OCI-LY7 (cell line): ENCODE data around the gene FAM111B. TPM values are rescaled to one million over a fixed set of nuclear protein-coding genes. Genes with fewer than 3 reads are reported as not detected.
"Not testable (repeated sequence)": the region's sequence is repeated elsewhere in the genome, so short reads cannot be mapped to it uniquely, and the experiment has no call there.

Experiments used
- BruUV-seq: library from RNA; stranded (reverse); fragments of 400-500 nt; replicated peaks from 2 replicates; lab custom pipeline; 2021; lab: Mats Ljungman, UMichigan
- CTCF ChIA-PET: fragments of 300-600 bp; sonication (Branson Sonifier 250); formaldehyde crosslinking; loops from one replicate; lab custom pipeline; 2022; ENCODE audit warnings: antibody characterized with exemption; ENCODE audit not compliant: unreplicated experiment; lab: Charles Lee
- POLR2A ChIA-PET: fragments of 300-600 bp; sonication (Branson Sonifier 250); formaldehyde crosslinking; loops from one replicate; lab custom pipeline; 2022; ENCODE audit warnings: antibody characterized with exemption; lab: Charles Lee
- DNase-seq: peaks from one replicate; pipeline ENCODE4 v3.0.0-alpha.2; 2015; ENCODE audit warnings: low spot score
- H2AFZ ChIP-seq: fragments of 200-600 bp; sonication (generic), shearing (Covaris generic); 2 replicates; pipeline ENCODE4 v1.6.1; 2014; ENCODE audit warnings: mild to moderate bottlenecking, antibody characterized with exemption, low read length, moderate library complexity
- H3K27ac ChIP-seq: fragments of 200-600 bp; sonication (generic); 2 replicates; pipeline ENCODE4 v1.5.1; 2014; ENCODE audit warnings: mixed run types, low read depth, mild to moderate bottlenecking, moderate library complexity, low read length, inconsistent platforms; ENCODE audit not compliant: poor library complexity, severe bottlenecking
- H3K36me3 ChIP-seq: fragments of 200-600 bp; sonication (generic); 2 replicates; pipeline ENCODE4 v1.6.1; 2014; ENCODE audit warnings: mild to moderate bottlenecking, antibody characterized with exemption, low read length, moderate library complexity, mixed read lengths; ENCODE audit not compliant: insufficient read depth
- H3K4me1 ChIP-seq: fragments of 200-600 bp; sonication (generic); 2 replicates; pipeline ENCODE4 v1.5.1; 2014; ENCODE audit warnings: mild to moderate bottlenecking, low read length; ENCODE audit not compliant: insufficient read depth, poor library complexity, severe bottlenecking
- H3K4me2 ChIP-seq: fragments of 200-600 bp; sonication (generic); 2 replicates; pipeline ENCODE4 v1.6.1; 2014; ENCODE audit warnings: mild to moderate bottlenecking, low read length
- H3K4me3 ChIP-seq: fragments of 200-600 bp; sonication (generic); 2 replicates; pipeline ENCODE4 v1.5.1; 2014; ENCODE audit warnings: mild to moderate bottlenecking, low read depth, low read length; ENCODE audit not compliant: poor library complexity, severe bottlenecking
- H3K79me2 ChIP-seq: fragments of 200-600 bp; sonication (generic); 2 replicates; pipeline ENCODE4 v1.6.1; 2016; ENCODE audit warnings: low read depth, mild to moderate bottlenecking, low read length, moderate library complexity, mixed read lengths; ENCODE audit not compliant: insufficient read depth
- H3K9me2 ChIP-seq: fragments of 200-600 bp; sonication (generic); 2 replicates; pipeline ENCODE4 v1.6.1; 2016; ENCODE audit warnings: mild to moderate bottlenecking, low read length, mixed read lengths; ENCODE audit not compliant: insufficient read depth
- H3K9me3 ChIP-seq: fragments of 200-600 bp; sonication (generic); 2 replicates; pipeline ENCODE4 v1.6.1; 2014; ENCODE audit warnings: mild to moderate bottlenecking, mixed run types, low read length, mixed read lengths
- H4K20me1 ChIP-seq: fragments of 200-600 bp; sonication (generic); 2 replicates; pipeline ENCODE4 v1.6.1; 2014; ENCODE audit warnings: mild to moderate bottlenecking, antibody characterized with exemption, low read length, moderate library complexity, mixed read lengths; ENCODE audit not compliant: insufficient read depth
- EZH2phosphoT487 ChIP-seq: fragments of 200-600 bp; sonication (generic); IDR thresholded peaks from 2 replicates; pipeline ENCODE4 v1.6.1; 2018; ENCODE audit warnings: low read depth, borderline replicate concordance, mild to moderate bottlenecking, mixed run types, antibody characterized with exemption, low read length, moderate library complexity, mixed read lengths
- intact Hi-C: fragments of 100-400 bp; cut with micrococcal nuclease; formaldehyde crosslinking; loops from one replicate; pipeline ENCODE4 v1.10.0; 2022; ENCODE audit not compliant: unreplicated experiment
- total RNA-seq, 2 experiments: library from RNA; depleted of rRNA in 1 of 2; stranded (reverse); fragments of >200 nt in 1 of 2; shearing (Covaris generic) in 1 of 2; gene quantifications; 2 replicates each; pipeline ENCODE4 v1.2.3, GENCODE V29; 2014 to 2022
- TF ChIP-seq, protein P1 (sequence below): fragments of 200-600 bp; sonication (generic); conservative IDR thresholded peaks from 2 replicates; pipeline ENCODE4 v1.5.1; 2014; ENCODE audit warnings: mild to moderate bottlenecking, antibody characterized with exemption, low read length, moderate library complexity, mixed read lengths

Gene FAM111B
- total RNA-seq, 2 experiments from 2014 or later: 37.6 to 38.1 TPM

DNA sequence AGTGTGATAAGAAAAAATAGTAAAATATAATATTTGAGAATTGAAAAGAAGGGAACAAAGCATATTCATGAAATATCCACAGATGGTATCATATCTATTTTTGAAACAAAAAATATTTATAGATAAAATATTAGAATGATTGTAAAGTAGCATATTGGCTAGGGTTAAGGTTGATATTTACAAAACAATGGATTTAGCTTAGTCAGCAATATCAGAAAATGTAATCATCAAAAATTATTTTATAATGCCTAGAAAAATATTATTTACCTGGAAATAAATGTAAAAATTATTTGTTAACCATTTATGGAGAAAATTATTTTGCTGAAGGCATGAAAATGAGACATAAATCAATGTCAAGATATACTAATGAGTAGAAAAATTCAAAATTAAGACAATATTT lies 12.8 kb downstream of the FAM111B start:
- no peaks in the 10 kb centered on the region for H4K20me1 ChIP-seq
- no peak overlapping the region for H3K4me3 ChIP-seq
- TF ChIP-seq EZH2phosphoT487: no peak
- TF ChIP-seq, protein P1, sequence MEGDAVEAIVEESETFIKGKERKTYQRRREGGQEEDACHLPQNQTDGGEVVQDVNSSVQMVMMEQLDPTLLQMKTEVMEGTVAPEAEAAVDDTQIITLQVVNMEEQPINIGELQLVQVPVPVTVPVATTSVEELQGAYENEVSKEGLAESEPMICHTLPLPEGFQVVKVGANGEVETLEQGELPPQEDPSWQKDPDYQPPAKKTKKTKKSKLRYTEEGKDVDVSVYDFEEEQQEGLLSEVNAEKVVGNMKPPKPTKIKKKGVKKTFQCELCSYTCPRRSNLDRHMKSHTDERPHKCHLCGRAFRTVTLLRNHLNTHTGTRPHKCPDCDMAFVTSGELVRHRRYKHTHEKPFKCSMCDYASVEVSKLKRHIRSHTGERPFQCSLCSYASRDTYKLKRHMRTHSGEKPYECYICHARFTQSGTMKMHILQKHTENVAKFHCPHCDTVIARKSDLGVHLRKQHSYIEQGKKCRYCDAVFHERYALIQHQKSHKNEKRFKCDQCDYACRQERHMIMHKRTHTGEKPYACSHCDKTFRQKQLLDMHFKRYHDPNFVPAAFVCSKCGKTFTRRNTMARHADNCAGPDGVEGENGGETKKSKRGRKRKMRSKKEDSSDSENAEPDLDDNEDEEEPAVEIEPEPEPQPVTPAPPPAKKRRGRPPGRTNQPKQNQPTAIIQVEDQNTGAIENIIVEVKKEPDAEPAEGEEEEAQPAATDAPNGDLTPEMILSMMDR: no peak
- H3K79me2 ChIP-seq: peaks cover 16% of the 10 kb centered on the region; the same call in 1 of the 2 replicates
- H3K4me2 ChIP-seq: no peak overlapping the region
- no peaks in the 10 kb centered on the region for H3K4me1 ChIP-seq
- ChIA-PET CTCF (no interaction called here), POLR2A (interaction anchor here (2.3 kb wide), 1 partner anchor 10 kb away, joined by 12 read pairs; no protein-coding TSS in a partner anchor)
- BruUV-seq: no TSS peak
- peaks cover 95% of the 10 kb centered on the region for H3K36me3 ChIP-seq
- intact Hi-C loops: no loop called here
- no peak for DNase-seq
- H2AFZ ChIP-seq: no peak overlapping the region
- no peak overlapping the region for H3K27ac ChIP-seq
- no peaks in the 10 kb centered on the region for H3K9me2 ChIP-seq
- peaks cover 37% of the 10 kb centered on the region for H3K9me3 ChIP-seq

DNA sequence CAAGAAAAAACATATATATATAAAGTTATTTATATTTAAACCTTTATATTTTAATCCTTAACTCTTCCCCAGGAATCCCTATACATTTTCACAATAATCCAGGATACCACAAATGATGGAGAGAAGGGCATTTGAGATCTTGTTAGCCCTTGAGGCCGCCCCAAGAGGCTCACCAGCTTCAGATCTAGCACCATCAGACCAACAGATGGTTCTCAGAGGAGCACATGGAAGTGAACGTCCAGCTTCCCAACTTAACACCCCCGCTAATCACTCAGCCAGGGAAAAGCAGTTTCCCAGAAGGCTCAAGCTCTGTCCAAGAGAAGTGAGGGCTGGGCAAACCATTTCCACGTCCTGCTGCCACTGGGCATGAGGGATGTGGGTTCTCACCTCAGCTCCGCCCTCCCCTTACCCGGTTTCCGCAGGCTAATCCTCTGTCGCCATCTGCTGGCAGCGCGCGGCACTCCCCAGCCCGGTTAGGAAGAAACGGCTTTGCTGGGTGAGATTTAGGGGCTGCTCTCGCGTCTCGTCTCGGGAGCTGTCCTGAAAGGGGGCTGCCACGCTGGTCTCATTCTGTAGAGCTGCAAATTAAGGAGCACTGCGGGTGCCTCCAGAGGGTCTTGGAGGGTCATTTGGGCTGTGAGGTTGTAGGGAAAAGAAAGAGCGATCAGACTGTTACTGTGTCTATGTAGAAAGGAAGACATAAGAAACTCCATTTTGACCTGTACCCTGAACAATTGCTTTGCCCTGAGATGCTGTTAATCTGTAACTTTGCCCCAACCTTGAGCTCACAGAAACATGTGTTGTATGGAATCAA lies 28.8 kb downstream of the FAM111B start:
- peak overlapping the region; percentile 31; the same call in 1 of the 2 replicates for H3K4me2 ChIP-seq
- no peaks in the 10 kb centered on the region for H3K9me2 ChIP-seq
- no peaks in the 10 kb centered on the region for H4K20me1 ChIP-seq
- H3K4me3 ChIP-seq: no peak overlapping the region
- peaks cover 35% of the 10 kb centered on the region for H3K9me3 ChIP-seq
- peak; percentile 84 for DNase-seq
- no TSS peak for BruUV-seq
- intact Hi-C loops: loop anchor here (1.0 to 10.0 kb wide), 8 partner anchors 33 to 484 kb away; no protein-coding TSS in a partner anchor
- H3K27ac ChIP-seq: no peak overlapping the region
- POLR2A ChIA-PET: interaction anchor here (0.6 to 1.7 kb wide), 2 partner anchors 28 to 110 kb away, joined by 3 to 4 read pairs; no protein-coding TSS in a partner anchor
- 0 out of 2 replicates have a peak overlapping the region, but pooled peaks have one; percentile 3 for H2AFZ ChIP-seq
- peaks cover 45% of the 10 kb centered on the region for H3K36me3 ChIP-seq
- CTCF ChIA-PET: interaction anchor here (0.7 to 1.1 kb wide), 3 partner anchors 20 to 78 kb away, joined by 3 to 4 read pairs (median 4); no protein-coding TSS in a partner anchor
- H3K79me2 ChIP-seq: no peaks in the 10 kb centered on the region
- no peaks in the 10 kb centered on the region for H3K4me1 ChIP-seq
- TF ChIP-seq, protein P1: peak; percentile 97
- no peak for TF ChIP-seq EZH2phosphoT487

DNA sequence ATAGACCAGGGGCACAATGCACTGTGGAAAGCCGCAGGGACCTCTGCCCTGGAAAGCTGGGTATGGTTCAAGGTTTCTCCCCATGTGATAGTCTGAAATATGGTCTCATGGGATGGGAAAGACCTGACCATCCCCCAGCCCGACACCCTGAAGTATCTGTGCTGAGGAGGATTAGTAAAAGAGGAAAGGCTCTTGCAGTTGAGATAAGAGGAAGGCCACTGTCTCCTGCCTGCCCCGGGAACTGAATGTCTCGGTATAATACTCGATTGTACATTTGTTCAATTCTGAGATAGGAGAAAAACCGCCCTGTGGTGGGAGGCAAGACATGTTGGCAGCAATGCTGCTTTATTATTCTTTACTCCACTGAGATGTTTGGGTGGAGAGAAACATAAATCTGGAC lies 29.5 kb downstream of the FAM111B start:
- intact Hi-C loops: loop anchor here (1.0 to 10.0 kb wide), 8 partner anchors 34 to 484 kb away; no protein-coding TSS in a partner anchor
- H3K9me2 ChIP-seq, CTCF ChIA-PET, BruUV-seq, H3K4me1 ChIP-seq, DNase-seq, H3K4me3 ChIP-seq, H3K27ac ChIP-seq, H3K79me2 ChIP-seq, H4K20me1 ChIP-seq: not testable (repeated sequence)
- Histone ChIP-seq H3K36me3 (peaks cover 38% of the 10 kb centered on the region), H3K4me2 (0 out of 2 replicates have a peak overlapping the region, but pooled peaks have one; percentile 31), H3K9me3 (peaks cover 28% of the 10 kb centered on the region), H2AFZ (0 out of 2 replicates have a peak overlapping the region, but pooled peaks have one; percentile 3)
- POLR2A ChIA-PET: interaction anchor here (1.7 kb wide), 1 partner anchor 28 kb away, joined by 3 read pairs; no protein-coding TSS in a partner anchor
